ENCODE results near the gene EPHB1. TPM values are rescaled to one million over a fixed set of nuclear protein-coding genes. Genes with fewer than 3 reads are reported as not detected.

EPHB1 gene
- total RNA-seq, 4 donors from 2014 or later: 0.08 to 1.1 (median 0.72) TPM

DNA sequence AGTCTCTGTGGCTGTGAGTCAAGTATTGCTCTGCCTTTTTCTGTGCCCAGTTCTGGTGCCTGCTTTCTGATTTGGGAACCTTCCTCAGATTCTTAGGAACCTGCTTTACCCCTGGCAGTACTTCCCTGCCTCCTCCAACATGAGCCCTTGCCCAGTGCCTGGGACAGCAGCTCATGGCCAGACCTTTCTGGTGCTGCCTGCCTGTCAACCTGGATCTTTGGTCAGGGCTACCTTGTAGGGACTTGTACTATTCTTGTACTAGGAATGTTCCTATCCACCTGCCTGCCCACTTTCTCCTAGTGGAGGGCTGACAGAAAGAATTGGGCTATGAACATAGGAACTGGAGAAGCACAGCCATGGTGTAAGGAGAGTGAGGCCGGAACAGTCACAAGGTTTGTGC lies 28.8 kb upstream of the EPHB1 start:
- Histone ChIP-seq H3K4me1 (no peaks in the 10 kb centered on the region), H3K27me3 (no peaks in the 10 kb centered on the region), H3K36me3 (no peaks in the 10 kb centered on the region), H3K9me3 (no peaks in the 10 kb centered on the region), H3K4me3 (no peak overlapping the region), H3K27ac (no peak overlapping the region)
- TF ChIP-seq, protein P1, sequence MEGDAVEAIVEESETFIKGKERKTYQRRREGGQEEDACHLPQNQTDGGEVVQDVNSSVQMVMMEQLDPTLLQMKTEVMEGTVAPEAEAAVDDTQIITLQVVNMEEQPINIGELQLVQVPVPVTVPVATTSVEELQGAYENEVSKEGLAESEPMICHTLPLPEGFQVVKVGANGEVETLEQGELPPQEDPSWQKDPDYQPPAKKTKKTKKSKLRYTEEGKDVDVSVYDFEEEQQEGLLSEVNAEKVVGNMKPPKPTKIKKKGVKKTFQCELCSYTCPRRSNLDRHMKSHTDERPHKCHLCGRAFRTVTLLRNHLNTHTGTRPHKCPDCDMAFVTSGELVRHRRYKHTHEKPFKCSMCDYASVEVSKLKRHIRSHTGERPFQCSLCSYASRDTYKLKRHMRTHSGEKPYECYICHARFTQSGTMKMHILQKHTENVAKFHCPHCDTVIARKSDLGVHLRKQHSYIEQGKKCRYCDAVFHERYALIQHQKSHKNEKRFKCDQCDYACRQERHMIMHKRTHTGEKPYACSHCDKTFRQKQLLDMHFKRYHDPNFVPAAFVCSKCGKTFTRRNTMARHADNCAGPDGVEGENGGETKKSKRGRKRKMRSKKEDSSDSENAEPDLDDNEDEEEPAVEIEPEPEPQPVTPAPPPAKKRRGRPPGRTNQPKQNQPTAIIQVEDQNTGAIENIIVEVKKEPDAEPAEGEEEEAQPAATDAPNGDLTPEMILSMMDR (IDR thresholded peaks at IDR 0.05): no peak
- 86 to 89% methylated on average over 1 of the region's 1 CpG for WGBS, 2 donors
- DNase-seq: no peak
- intact Hi-C loops (cut with DNase I): no loop called here

DNA sequence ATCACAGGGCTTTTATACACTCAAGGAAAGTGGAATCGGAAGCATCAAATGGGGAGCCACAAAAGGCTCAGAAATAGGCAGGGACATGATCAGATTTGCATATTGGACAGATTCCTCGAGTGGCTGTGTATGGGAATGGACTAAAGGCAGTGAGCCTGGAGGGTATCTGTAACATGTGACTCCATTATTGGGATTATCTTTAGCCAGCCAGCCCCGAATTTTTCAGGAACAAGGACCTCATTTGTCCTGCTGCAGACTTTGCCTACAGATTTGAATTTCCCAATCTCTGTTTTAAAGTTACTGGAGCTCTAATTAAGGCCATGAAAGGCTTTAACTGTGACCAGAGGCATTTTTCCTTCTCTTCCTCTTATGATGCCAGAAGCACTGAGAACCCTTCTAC lies 26.9 kb upstream of the EPHB1 start:
- no peak for TF ChIP-seq POLR2A (IDR thresholded peaks at IDR 0.05)
- TF ChIP-seq, protein P1 (IDR thresholded peaks at IDR 0.05): no peak
- DNase-seq: no peak
- 35 to 40% methylated on average over 3 of the region's 3 CpGs for WGBS, 2 donors

DNA sequence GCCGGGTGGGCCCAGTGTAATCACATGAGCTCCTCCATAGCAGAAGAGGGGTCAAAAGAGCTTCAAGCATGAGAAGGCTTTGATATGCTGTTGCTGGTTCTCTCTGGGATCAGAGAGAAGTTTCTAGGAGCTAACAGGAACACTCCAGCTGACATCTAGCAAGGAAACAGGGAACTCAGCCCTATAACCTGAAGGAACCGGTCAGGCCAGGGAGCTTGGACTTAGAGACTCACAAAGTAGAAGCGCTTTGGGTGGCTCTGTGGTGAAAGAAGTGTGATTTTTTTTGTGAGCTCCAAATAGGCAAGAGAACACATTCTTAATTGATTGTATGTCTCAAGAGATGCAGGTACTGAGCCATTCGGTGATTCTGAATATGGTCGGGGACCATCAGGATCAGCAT lies 26.2 kb upstream of the EPHB1 start:
- no peaks in the 10 kb centered on the region for H3K27me3 ChIP-seq
- 77 to 83% methylated on average over 3 to 5 of the region's 5 CpGs for WGBS, 2 donors
- DNase-seq: no peak
- no peak overlapping the region for H3K4me3 ChIP-seq
- no peaks in the 10 kb centered on the region for H3K4me1 ChIP-seq
- H3K36me3 ChIP-seq: no peaks in the 10 kb centered on the region
- no peaks in the 10 kb centered on the region for H3K9me3 ChIP-seq
- no peak overlapping the region for H3K27ac ChIP-seq
- intact Hi-C loops (cut with DNase I): no loop called here
- TF ChIP-seq, protein P1 (IDR thresholded peaks at IDR 0.05): no peak
- no peak for TF ChIP-seq POLR2A (IDR thresholded peaks at IDR 0.05)

More for the DNA sequence above, 26.9 kb upstream of the EPHB1 start:
- H3K36me3 ChIP-seq: no peaks in the 10 kb centered on the region
- H3K4me3 ChIP-seq: no peak overlapping the region
- H3K4me1 ChIP-seq: no peaks in the 10 kb centered on the region
- no peak overlapping the region for H3K27ac ChIP-seq
- intact Hi-C loops (cut with DNase I): no loop called here
- no peaks in the 10 kb centered on the region for H3K9me3 ChIP-seq
- no peaks in the 10 kb centered on the region for H3K27me3 ChIP-seq

DNA sequence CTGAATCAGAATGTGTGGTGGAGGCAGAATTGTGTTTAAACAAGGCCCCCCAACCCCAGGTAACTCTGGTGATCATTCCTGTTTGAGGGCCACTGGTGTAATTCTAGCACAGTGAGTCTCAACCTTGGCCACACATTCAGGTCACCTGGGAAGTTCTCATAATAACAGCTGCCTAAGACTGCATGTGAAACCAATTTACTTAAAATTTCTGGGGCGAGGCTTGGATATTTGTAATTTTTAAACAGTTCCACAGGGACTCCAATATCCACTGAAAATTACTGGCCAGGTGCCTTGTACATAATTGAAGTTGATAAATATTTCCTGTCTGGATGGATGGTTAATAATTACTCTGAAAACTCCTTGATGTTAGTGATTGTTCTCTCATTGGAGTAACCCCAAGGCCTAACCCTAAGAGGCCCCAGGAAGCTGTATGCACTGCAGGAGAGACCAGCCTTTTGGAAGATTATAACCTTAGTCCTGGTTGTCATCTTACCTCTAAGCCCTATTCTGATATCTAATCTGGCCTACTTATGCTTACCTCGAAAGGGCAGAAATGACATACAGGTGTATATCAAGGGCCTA lies 25.7 kb upstream of the EPHB1 start:
- Histone ChIP-seq H3K27me3 (no peaks in the 10 kb centered on the region), H3K36me3 (no peaks in the 10 kb centered on the region), H3K27ac (no peak overlapping the region), H3K9me3 (no peaks in the 10 kb centered on the region), H3K4me1 (no peaks in the 10 kb centered on the region), H3K4me3 (no peak overlapping the region)
- 69 to 72% methylated on average over 2 of the region's 2 CpGs for WGBS, 2 donors
- intact Hi-C loops (cut with DNase I): no loop called here
- DNase-seq: no peak
- TF ChIP-seq POLR2A (IDR thresholded peaks at IDR 0.05): no peak
- TF ChIP-seq, protein P1 (IDR thresholded peaks at IDR 0.05): no peak

DNA sequence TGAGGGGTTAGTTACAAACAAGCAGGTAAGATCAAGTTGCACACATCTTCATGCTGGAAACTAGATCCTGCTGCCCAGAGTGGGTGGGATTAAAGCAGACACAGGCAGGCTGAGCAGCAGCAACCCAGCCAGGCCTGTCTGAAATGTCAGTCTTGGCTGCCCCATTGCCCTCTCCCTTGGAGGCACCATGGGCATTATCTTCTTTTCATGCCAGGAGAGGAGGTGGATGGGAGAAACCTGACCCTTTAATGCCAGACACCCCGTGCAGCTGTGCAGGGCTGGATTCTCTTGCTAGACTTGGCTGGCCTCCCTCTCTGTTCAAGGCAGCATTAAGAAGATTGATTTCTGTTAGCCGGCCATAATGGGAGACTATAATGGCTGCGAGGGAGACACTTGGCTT lies 23.0 kb upstream of the EPHB1 start:
- H3K4me1 ChIP-seq: no peaks in the 10 kb centered on the region
- TF ChIP-seq POLR2A (IDR thresholded peaks at IDR 0.05): no peak
- TF ChIP-seq, protein P1 (IDR thresholded peaks at IDR 0.05): no peak
- no peak for DNase-seq
- WGBS, 2 donors: 38 to 54% methylated on average over 3 of the region's 3 CpGs
- intact Hi-C loops (cut with DNase I): no loop called here
- H3K27me3 ChIP-seq: no peaks in the 10 kb centered on the region
- no peaks in the 10 kb centered on the region for H3K36me3 ChIP-seq
- H3K4me3 ChIP-seq: no peak overlapping the region
- no peak overlapping the region for H3K27ac ChIP-seq
- no peaks in the 10 kb centered on the region for H3K9me3 ChIP-seq

Measured in esophagus squamous epithelium (tissue), 5 donors.